ENCODE measurements around the gene PHF12.

- TF ChIP-seq CEBPB (IDR thresholded peaks at IDR 0.05) (no peak), POLR2A (IDR thresholded peaks at IDR 0.05; ENCODE audit: low read length) (no peak), CHD2 (IDR thresholded peaks at IDR 0.05; ENCODE audit: low read length, partially characterized antibody) (no peak), EP300 (IDR thresholded peaks at IDR 0.05) (no peak), NFE2L2 (conservative IDR thresholded peaks at IDR 0.05; ENCODE audit: low read length) (no peak), RNF2 (IDR thresholded peaks at IDR 0.05; ENCODE audit: borderline replicate concordance, low read depth) (no peak), ELK1 (IDR thresholded peaks at IDR 0.05; ENCODE audit: low read depth, low read length) (no peak)
- TF ChIP-seq, protein P1, sequence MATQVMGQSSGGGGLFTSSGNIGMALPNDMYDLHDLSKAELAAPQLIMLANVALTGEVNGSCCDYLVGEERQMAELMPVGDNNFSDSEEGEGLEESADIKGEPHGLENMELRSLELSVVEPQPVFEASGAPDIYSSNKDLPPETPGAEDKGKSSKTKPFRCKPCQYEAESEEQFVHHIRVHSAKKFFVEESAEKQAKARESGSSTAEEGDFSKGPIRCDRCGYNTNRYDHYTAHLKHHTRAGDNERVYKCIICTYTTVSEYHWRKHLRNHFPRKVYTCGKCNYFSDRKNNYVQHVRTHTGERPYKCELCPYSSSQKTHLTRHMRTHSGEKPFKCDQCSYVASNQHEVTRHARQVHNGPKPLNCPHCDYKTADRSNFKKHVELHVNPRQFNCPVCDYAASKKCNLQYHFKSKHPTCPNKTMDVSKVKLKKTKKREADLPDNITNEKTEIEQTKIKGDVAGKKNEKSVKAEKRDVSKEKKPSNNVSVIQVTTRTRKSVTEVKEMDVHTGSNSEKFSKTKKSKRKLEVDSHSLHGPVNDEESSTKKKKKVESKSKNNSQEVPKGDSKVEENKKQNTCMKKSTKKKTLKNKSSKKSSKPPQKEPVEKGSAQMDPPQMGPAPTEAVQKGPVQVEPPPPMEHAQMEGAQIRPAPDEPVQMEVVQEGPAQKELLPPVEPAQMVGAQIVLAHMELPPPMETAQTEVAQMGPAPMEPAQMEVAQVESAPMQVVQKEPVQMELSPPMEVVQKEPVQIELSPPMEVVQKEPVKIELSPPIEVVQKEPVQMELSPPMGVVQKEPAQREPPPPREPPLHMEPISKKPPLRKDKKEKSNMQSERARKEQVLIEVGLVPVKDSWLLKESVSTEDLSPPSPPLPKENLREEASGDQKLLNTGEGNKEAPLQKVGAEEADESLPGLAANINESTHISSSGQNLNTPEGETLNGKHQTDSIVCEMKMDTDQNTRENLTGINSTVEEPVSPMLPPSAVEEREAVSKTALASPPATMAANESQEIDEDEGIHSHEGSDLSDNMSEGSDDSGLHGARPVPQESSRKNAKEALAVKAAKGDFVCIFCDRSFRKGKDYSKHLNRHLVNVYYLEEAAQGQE (IDR thresholded peaks at IDR 0.05), result no peak
- TF ChIP-seq, protein P2, sequence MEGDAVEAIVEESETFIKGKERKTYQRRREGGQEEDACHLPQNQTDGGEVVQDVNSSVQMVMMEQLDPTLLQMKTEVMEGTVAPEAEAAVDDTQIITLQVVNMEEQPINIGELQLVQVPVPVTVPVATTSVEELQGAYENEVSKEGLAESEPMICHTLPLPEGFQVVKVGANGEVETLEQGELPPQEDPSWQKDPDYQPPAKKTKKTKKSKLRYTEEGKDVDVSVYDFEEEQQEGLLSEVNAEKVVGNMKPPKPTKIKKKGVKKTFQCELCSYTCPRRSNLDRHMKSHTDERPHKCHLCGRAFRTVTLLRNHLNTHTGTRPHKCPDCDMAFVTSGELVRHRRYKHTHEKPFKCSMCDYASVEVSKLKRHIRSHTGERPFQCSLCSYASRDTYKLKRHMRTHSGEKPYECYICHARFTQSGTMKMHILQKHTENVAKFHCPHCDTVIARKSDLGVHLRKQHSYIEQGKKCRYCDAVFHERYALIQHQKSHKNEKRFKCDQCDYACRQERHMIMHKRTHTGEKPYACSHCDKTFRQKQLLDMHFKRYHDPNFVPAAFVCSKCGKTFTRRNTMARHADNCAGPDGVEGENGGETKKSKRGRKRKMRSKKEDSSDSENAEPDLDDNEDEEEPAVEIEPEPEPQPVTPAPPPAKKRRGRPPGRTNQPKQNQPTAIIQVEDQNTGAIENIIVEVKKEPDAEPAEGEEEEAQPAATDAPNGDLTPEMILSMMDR (IDR thresholded peaks at IDR 0.05), result no peak
Observed at GRCh38 chr17:28988475-28988874, 37.2 kb upstream of the PHF12 start.

Data from A549 (cell line).